Upper lobe of right lung (tissue), 1 donor: ENCODE data around the gene ITGA1. TPM values are rescaled to one million over a fixed set of nuclear protein-coding genes. Genes with fewer than 3 reads are reported as not detected.
"Not testable (repeated sequence)": the region's sequence is repeated elsewhere in the genome, so short reads cannot be mapped to it uniquely, and the experiment has no call there.

Experiments used
- ATAC-seq: fragments of 200-7000 bp; cut with Tn5 transposase; one replicate; pipeline ENCODE4 v1.9.1; 2020; ENCODE audit warnings: mild to moderate bottlenecking, moderate library complexity
- DNase-seq: peaks from one replicate; pipeline ENCODE4 v3.0.0-alpha.2; 2020
- H3K27ac ChIP-seq: fragments of 200-600 bp; one replicate; pipeline ENCODE4 v1.8.0; 2022
- H3K27me3 ChIP-seq: fragments of 200-600 bp; one replicate; pipeline ENCODE4 v1.8.0; 2022; ENCODE audit warnings: mild to moderate bottlenecking
- H3K36me3 ChIP-seq: fragments of 200-600 bp; one replicate; pipeline ENCODE4 v1.8.0; 2022
- H3K4me1 ChIP-seq: fragments of 200-600 bp; one replicate; pipeline ENCODE4 v1.8.0; 2022
- H3K4me3 ChIP-seq: fragments of 200-600 bp; one replicate; pipeline ENCODE4 v1.8.0; 2022; ENCODE audit warnings: mild to moderate bottlenecking
- H3K9me3 ChIP-seq: fragments of 200-600 bp; one replicate; pipeline ENCODE4 v1.8.0; 2022
- CTCF ChIP-seq: fragments of 200-600 bp; IDR thresholded peaks from one replicate; pipeline ENCODE4 v1.8.0; 2022; ENCODE audit warnings: antibody characterized with exemption
- intact Hi-C: fragments of 100-400 bp; cut with DNase I; formaldehyde crosslinking; loops from one replicate; pipeline ENCODE4 v1.11.0; 2022
- total RNA-seq: library from RNA; stranded (reverse); fragmentation: NEBNext Ultra II Directional; extraction: Animal tissue kit (Norgen Biotek cat#: 25700); gene quantifications from one replicate; pipeline ENCODE4 v1.2.1, GENCODE V29; 2021
- donor health status: DM: no; HTN: yes; CAD: no; lungs with severe emphysema.

Gene ITGA1
- total RNA-seq, 1 donor from 2014 or later: 94.8 TPM

- Histone ChIP-seq H3K36me3 (no peaks in the 10 kb centered on the region), H3K27ac (no peak overlapping the region), H3K9me3 (no peaks in the 10 kb centered on the region), H3K4me3 (no peak overlapping the region), H3K4me1 (peaks cover 56% of the 10 kb centered on the region), H3K27me3 (no peaks in the 10 kb centered on the region)
- intact Hi-C loops: no loop called here
- DNase-seq: no peak
- no peak for TF ChIP-seq CTCF
- ATAC-seq: peak; percentile 80
These were observed 23.5 kb downstream of the ITGA1 start for GRCh38 chr5:52811067-52811749.

- no peak overlapping the region for H3K27ac ChIP-seq
- H3K36me3 ChIP-seq: no peaks in the 10 kb centered on the region
- no peak overlapping the region for H3K4me3 ChIP-seq
- no peak for DNase-seq
- no peak for ATAC-seq
- H3K27me3 ChIP-seq: no peaks in the 10 kb centered on the region
- peaks cover 30% of the 10 kb centered on the region for H3K4me1 ChIP-seq
- intact Hi-C loops: no loop called here
- H3K9me3 ChIP-seq: no peaks in the 10 kb centered on the region
- TF ChIP-seq CTCF: no peak
These were observed 26.8 kb downstream of the ITGA1 start for GRCh38 chr5:52814352-52815148.

DNA sequence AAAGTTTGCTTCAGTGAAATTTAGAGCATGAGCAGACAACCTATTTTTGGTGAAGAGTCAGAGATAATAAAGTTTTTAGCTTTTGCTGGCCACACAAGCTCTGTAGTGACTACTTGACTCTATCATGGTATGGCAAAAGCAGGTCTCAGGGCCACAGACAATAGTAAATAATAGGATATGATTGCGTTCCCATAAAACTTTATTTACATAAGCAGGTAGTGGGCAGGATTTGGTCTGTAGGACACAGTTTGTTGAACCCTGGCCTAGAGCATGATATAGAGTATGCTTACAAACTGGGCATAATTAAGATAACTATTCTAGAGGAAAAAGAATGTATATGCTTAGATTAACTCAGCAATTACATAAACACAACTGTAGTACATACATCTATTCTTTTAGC is 30.1 kb downstream of the ITGA1 start:
- Histone ChIP-seq H3K4me3 (no peak overlapping the region), H3K36me3 (no peaks in the 10 kb centered on the region), H3K27ac (no peak overlapping the region), H3K4me1 (peaks cover 23% of the 10 kb centered on the region), H3K27me3 (no peaks in the 10 kb centered on the region), H3K9me3 (no peaks in the 10 kb centered on the region)
- DNase-seq (no peak), ATAC-seq (no peak)
- TF ChIP-seq CTCF: no peak
- intact Hi-C loops: no loop called here

DNA sequence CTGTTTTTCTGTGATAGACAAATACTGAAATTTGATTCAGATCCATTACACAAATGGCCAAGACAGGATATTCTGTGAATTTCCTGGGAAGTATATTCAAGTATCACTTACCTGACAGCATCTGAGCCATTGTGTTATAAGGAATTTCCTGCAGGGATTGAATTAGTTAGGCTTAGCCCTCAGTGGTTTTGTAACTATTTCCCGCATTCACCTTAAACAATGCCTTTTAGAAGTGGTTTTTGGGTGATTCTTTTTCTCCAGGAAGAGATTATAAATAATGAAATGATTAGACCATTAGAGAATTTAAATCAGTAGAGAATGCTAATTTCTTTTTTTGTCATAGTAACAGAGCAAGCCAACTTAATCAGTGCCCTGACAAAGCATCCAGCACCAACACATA is 30.6 kb downstream of the ITGA1 start:
- peaks cover 24% of the 10 kb centered on the region for H3K4me1 ChIP-seq

GRCh38 chr5:52818807-52819206 is 31.1 kb downstream of the ITGA1 start:
- H3K9me3 ChIP-seq, H3K4me3 ChIP-seq, DNase-seq, ATAC-seq, H3K36me3 ChIP-seq, intact Hi-C loops, H3K27me3 ChIP-seq, H3K27ac ChIP-seq: not testable (repeated sequence)
- peaks cover 24% of the 10 kb centered on the region for H3K4me1 ChIP-seq

More for the DNA sequence above, 30.6 kb downstream of the ITGA1 start:
- no peak overlapping the region for H3K4me3 ChIP-seq
- TF ChIP-seq CTCF: no peak
- no peak for DNase-seq
- no peaks in the 10 kb centered on the region for H3K27me3 ChIP-seq
- no peak for ATAC-seq
- no peaks in the 10 kb centered on the region for H3K9me3 ChIP-seq
- intact Hi-C loops: no loop called here
- H3K27ac ChIP-seq: no peak overlapping the region
- H3K36me3 ChIP-seq: no peaks in the 10 kb centered on the region

DNA sequence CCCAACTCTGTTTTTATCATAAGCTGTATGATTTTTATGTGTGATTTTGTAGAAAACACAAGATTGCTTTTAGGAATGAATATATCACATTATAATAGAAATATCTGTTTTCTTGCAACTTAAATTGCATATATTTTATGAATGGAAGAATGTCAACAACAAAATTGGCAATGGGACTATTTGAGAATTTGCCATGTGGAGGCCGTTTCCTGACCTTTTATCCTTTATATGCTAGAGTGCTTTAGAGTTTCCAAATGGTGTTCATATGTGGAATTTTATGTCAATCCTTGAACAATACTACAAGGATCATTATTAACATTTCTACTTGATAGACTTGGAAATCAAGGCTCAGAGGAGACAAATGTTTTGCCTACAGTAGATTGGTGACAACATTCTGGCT is 34.2 kb downstream of the ITGA1 start:
- Histone ChIP-seq H3K9me3 (no peaks in the 10 kb centered on the region), H3K27ac (no peak overlapping the region), H3K4me3 (no peak overlapping the region), H3K4me1 (peaks cover 9% of the 10 kb centered on the region), H3K27me3 (no peaks in the 10 kb centered on the region), H3K36me3 (no peaks in the 10 kb centered on the region)
- TF ChIP-seq CTCF: no peak
- ATAC-seq (no peak), DNase-seq (no peak)
- intact Hi-C loops: no loop called here
